ENCODE results near the gene MSI2.

GRCh38 chr17:57249520-57249919 is 6.8 kb upstream of the MSI2 start:
- TF ChIP-seq CTCF (IDR thresholded peaks at IDR 0.05) (no peak), POLR2A (IDR thresholded peaks at IDR 0.05) (no peak)
